Inflammatory macrophage treated with lipopolysaccharide for 4 hours (primary cell): Measurements from ENCODE around the gene ITFG1.
"Not testable (repeated sequence)": the region's sequence is repeated elsewhere in the genome, so short reads cannot be mapped to it uniquely, and the experiment has no call there.

Experiments
- DNase-seq: peaks from one replicate; pipeline ENCODE4 v3.0.0-alpha.2; 2020

Gene ITFG1

GRCh38 chr16:47408491-47408890, 52.4 kb downstream of the ITFG1 start:
- no peak for DNase-seq

DNA sequence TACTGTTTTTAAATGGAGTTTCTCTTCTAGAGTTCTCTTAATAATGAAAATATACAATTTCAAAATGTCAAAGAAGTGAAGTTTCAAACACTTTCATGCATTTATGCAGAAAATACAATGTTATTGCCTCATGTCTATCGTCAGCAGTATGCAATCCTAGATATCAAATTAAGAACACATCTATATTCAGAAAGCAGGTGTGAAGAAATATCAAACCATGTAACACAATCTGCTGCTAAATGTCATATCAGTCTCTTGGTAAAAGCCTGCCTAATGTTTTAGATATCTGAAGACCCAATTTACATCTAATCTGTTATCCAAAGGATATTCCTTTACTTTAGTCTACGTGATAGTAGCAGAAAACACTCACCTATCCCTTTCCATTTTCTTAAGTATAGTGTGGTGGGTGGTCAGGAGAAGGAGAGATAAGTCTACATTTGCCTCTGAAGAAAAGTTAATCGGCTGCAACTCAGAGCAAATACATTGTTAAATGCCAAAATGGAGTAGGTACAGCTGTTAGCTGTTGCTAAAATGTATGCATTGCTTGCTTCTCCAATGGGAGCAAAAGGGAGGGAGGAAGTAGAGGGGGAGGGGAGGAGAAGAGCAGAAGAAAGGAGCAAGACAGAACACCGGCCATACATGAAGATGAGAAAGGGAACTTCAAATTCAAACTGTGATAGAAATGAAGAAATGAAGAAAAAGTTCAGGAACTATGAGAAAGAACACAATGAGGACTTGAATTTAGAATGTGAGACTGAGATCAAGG, 64.9 kb downstream of the ITFG1 start:
- no peak for DNase-seq

- DNase-seq: peak; percentile 82
These were observed 68.8 kb downstream of the ITFG1 start for GRCh38 chr16:47392081-47392480.

- no peak for DNase-seq
These were observed 72.2 kb downstream of the ITFG1 start for GRCh38 chr16:47388705-47389104.

DNA sequence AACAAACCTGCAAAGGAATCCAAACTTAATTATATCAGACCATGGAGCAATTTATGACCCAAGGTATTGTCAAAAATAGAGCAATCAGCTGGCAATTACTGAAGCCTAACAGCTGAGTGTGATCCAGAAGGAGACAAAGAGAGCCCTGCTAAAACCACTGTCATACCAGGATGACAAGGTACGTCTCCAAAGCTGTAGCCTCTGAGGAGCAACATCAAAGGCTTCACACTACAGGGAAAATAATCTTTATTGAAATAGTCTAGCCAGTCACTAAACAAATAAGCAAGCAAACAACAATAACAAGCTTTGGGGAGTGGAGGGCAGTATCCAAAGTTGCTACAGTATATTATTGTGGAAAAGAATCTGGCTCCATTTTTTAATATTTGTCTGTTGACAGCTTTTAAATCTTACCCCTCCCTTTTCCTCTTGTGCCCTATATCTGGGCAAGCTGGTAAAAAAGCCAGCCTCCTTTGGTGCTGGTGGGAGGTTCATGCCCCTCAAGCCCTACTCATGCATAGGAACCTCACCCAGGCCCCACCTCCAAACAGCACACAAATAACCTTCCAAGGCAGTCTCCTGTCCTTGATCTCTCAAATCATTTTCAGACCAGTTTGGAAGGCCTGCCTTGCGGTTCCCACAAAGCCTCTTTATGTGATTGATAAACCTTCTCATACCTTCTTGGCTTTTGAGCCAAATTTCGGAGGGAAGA, 73.7 kb downstream of the ITFG1 start:
- no peak for DNase-seq

- no peak for DNase-seq
These were observed 74.6 kb downstream of the ITFG1 start for GRCh38 chr16:47386201-47386718.

- DNase-seq: no peak
These were observed 78.5 kb downstream of the ITFG1 start for GRCh38 chr16:47382362-47382761.

DNA sequence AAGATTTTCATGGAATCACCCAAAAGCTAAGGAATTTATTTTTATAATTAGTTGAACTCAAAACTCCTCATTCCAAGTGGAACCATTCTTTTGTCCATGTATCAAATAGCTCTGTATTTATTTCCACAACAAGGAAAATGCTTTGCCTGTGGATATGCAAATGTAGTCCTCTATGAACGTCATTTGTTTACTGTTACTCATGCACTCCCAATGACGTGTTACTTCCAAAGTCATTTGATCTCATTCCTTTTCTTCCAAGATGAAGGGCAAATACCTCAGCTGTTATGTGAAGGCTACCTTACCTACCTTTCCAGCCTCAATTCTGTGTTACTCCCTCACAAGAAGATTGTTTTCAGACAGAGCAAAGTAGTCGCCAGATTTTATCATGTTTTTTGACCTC, 83.7 kb downstream of the ITFG1 start:
- DNase-seq: no peak

DNA sequence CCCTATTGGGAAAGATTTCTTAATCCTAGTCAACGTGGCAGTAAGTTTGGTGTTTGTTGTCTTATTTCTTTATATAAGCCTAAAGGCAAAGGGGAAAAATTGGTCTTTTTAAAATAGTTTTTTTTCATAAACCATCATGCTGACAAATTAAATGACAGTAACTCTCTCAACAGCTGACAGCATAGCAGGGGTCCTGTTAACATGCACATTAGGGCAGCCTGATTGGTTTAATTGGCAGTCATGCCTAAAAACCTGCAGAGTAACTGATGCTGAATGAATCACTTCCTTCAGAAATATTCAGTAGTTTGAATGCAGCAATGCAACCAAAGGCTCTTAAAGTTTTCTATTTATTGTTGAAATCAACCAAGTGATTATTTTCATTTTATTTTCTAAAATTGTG, 85.4 kb downstream of the ITFG1 start:
- DNase-seq: no peak

GRCh38 chr16:47374629-47375028, 86.2 kb downstream of the ITFG1 start:
- DNase-seq: no peak

DNA sequence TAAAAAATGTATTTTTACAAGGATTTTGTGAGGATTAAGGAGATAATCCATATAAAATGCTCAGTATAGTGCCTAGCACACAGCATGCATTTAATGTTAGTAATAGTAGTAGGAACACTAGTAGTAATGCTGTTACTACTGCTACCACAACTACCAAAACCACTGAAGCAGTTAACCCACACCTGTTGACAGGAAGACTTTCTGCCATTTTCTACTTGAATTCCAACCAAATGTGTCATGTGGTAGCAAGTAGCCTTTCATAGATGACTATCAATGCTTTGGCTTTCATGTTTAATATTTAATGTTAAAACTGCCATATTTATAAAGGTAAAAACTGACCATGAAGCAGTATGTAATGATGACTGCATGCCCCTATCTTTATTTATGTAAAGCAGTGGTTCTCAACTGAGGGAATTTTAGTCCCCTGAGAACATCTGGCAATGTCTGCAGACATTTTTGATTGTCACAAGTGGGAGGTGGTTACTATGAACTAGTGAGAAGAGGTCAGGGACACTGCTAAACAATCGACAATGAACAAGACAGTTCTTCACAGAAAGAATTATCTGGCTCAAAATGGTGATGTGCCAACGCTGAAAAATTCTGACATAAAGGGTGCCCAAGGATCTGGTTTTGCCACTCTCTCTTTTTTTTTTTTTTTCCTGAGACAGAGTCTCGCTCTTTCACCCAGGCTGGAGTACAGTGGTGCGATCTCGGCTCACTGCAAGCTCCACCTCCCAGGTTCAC, 89.4 kb downstream of the ITFG1 start:
- DNase-seq: no peak

DNA sequence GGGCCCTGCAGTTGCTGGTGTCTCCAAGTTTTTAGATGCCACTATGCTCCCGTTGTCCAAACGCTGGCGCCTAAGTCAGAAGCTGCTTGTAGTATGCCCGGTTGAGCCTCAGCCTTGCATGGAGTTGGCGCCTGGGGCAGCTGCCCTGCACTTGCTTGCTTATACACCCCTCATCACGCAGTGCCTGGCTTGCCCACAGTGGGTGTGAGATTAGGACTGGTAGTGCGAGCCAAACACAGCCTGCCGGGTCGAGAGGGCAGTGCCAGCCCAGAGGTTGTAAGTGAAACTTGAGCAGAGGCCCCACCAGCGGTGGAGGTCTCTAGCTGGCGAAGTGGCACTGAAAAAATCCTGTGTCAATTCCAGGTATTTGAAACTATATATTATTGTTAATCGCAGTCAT, 90.3 kb downstream of the ITFG1 start:
- DNase-seq: no peak

DNA sequence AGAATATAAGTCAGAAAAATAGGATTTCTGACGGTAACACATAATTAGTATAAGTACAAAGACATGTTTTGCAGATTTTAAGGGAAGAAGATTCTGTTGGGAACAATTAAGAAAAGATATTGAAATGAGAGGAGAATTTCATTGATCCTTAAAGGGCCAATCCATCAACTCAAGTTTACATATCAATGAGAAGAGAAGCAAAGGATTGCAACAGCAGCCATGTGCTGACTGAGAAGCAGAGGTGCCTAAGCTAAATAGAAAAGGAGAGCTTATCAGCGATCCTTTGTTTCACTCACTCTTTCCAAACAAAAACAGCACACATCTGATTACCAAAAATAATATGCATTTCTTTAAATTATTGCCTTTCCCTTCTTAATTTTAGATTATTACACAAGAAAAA, 94.6 kb downstream of the ITFG1 start:
- no peak for DNase-seq

DNA sequence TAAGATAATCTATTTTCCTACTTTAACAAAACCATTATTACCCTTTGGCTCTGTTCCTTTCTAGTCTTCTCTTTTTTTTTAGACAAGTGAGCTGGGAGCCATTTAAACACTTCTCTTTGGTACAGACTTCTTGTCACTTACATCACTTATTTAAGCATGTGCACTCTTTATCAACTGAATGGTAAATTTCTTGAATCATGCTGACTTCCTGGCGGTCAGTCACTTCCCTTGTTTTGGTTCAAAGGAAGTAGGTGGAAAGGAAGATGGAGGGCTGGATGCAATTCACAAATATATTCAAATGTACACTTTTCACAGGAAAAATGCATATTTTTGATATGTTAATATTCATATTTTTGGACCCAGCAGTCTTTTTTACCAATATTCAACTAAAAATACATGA, 97.1 kb downstream of the ITFG1 start:
- DNase-seq: no peak

DNA sequence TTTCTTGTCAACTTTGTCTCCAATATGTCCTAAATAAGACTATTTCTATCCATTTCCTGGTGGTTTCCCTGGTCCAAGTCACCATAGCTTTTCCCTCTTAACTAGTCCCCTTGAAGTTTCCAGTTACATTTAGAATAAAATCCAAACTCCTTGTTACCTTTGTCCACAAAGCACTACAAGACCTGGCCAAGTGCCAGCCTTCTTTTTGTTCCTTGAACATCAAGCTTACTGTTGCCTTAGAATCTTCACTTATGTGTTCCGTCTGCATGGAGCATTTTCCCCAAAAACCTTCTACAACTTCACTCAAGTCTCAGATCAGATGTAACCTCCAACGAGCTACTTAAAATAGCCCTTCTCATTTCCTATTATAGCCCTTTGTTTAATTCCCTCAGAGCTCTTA, 101.4 kb downstream of the ITFG1 start:
- DNase-seq: no peak

DNA sequence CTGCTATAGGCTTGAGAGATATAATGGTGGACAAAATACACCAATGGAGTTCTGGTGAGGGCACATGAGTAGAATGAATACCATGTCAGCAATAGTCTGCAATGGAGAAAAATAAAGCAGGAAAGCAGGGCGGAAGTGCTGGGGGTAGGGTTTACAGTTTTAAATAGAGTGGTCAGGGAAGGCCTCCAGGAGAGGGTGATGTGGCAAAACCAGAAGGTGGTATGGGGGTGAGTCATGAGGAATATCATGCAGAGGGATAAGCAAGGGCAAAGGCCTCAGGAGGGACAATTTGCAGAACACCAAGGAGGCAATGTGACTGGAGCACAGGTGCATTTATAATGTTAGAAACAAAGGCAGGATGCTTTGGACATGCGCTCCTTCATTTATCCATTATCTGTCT, 102.0 kb downstream of the ITFG1 start:
- no peak for DNase-seq

GRCh38 chr16:47349029-47349428, 111.8 kb downstream of the ITFG1 start:
- not testable (repeated sequence) for DNase-seq

DNA sequence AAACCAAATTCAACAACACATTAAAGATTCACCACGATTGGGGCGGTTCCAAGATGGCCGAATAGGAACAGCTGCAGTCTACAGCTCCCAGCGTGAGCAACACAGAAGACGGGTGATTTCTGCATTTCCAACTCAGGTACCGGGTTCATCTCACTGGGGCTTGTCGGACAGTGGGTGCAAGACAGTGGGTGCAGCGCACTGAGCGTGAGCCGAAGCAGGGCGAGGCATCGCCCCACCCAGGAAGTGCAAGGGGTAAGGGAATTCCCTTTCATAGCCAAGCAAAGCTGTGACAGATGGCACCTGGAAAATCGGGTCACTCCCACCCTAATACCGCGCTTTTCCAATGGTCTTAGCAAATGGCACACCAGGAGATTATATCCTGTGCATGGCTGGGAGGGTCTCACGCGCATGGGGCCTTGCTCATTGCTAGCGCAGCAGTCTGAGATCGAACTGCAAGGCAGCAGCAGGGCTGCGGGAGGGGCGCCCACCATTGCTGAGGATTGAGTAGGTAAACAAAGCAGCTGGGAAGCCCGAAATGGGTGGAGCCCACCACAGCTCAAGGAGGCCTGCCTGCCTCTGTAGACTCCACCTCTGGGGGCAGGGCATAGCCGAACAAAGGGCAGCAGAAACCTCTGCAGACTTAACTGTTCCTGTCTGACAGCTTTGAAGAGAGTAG, 113.7 kb downstream of the ITFG1 start:
- DNase-seq: not testable (repeated sequence)

DNA sequence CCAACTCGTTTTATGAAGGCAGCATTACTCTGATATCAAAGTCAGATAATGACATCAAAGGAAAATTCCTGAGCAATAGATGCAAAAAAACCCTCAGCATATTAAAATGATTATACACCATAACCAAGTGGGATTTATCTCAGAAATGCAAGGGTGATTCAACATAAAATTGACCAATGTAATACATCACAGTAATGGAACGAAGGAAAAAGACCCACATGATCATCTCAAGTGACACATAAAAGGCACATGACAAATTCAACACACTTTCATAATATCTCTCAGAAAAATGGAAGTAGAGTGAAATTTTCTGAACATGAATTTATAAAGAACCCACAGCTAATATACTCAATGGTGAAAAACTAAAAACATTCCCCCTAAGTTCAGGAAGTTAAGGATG, 118.8 kb downstream of the ITFG1 start:
- peak; percentile 17 for DNase-seq

DNA sequence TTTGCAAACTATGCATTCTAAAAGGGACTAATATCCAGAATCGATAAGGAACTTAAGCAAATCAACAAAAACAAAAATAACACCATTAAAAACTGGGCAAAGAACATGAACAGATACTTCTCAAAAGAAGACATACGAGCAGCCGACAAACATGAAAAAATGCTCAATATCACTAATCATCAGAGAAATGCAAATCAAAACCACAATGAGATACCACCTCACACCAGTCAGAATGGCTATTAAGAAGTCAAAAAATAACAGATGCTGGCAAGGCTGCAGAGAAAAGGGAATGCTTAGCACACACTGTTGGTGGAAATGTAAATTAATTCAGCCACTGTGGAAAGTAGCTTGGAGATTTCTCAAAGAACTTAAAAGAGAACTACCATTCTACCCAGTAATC, 130.3 kb downstream of the ITFG1 start:
- not testable (repeated sequence) for DNase-seq

DNA sequence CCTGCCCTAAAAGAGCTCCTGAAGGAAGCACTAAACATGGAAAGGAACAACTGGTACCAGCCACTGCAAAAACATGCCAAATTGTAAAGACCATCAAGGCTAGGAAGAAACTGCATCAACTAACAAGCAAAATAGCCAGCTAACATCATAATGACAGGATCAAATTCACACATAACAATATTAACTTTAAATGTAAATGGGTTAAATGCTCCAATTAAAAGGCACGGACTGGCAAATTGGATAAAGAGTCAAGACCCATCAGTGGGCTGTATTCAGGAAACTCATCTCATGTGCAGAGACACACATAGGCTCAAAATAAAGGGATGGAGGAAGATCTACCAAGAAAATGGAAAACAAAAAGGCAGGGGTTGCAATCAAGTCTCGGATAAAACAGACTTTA, 136.6 kb downstream of the ITFG1 start:
- not testable (repeated sequence) for DNase-seq

DNA sequence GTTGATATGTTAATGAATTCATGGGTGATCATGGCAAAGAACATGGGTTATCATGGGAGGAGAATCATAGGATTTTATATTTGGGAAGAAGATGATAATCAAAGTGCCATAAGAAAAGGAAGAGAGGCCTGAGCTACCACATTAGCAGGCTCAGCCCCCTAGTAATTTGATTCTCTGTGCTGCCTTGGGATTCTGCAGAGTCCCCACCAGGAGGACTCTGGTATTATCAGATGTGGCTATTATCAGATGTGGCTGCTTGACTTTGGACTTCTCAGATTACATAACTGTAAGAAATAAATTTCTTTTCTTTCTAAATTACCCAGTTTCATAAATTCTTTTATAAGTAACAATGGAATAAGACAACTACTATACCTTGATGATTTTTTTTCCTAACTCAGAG, 137.6 kb downstream of the ITFG1 start:
- no peak for DNase-seq
